GM18907 (cell line): ENCODE measurements around the gene ASPSCR1.
"Not testable (repeated sequence)": the region's sequence is repeated elsewhere in the genome, so short reads cannot be mapped to it uniquely, and the experiment has no call there.

Source experiments
- ATAC-seq: cut with Tn5 transposase; IDR thresholded peaks from one replicate; pipeline ENCODE4 v1.9.1; 2021; ENCODE audit warnings: mild to moderate bottlenecking, moderate library complexity; ENCODE audit not compliant: unreplicated experiment

Gene ASPSCR1

DNA sequence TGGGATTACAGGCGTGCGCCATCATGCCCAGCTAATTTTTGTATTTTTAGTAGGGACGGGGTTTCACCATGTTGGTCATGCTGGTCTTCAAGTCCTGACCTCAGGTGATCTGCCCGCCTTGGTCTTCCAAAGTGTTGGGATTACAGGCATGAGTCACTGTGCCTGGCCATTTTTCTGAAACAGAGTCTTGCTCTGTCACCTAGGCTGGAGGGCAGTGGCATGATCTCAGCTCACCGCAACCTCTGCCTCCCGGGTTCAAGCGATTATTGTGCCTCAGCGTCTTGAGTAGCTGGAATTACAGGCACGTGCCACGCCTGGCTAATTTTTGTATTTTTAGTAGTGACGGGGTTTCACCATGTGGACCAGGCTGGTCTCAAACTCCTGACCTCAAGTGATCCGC, 4.1 kb downstream of the ASPSCR1 start:
- not testable (repeated sequence) for ATAC-seq

DNA sequence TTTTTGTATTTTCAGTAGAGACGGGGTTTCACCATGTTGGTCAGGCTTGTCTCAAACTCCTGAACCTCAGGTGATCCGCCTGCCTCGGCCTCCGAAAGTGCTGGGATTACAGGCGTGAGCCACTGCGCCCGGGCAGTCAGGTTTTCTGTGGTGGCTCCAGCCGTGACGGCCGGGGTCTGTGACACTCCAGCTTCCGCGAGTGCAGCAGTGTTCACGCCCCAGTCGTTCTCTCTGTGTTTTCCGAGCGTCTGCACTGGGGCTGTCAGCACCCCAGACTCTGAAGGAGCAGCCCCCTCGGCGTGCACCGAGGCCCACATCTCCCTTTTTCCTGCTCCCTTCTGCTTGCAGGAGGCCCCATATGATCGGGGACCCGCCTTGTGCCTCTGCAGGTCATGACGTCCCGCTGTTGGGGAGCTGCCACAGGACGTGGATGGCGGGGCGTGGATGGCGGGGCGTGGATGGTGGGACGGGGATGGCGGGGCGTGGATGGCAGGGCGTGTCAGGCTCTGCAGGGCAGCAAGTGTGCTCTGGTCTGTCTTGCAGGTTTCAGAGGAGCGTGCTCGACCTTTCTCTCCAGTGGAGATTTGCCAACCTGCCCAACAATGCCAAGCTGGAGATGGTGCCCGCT, 5.7 kb downstream of the ASPSCR1 start:
- no peak for ATAC-seq

DNA sequence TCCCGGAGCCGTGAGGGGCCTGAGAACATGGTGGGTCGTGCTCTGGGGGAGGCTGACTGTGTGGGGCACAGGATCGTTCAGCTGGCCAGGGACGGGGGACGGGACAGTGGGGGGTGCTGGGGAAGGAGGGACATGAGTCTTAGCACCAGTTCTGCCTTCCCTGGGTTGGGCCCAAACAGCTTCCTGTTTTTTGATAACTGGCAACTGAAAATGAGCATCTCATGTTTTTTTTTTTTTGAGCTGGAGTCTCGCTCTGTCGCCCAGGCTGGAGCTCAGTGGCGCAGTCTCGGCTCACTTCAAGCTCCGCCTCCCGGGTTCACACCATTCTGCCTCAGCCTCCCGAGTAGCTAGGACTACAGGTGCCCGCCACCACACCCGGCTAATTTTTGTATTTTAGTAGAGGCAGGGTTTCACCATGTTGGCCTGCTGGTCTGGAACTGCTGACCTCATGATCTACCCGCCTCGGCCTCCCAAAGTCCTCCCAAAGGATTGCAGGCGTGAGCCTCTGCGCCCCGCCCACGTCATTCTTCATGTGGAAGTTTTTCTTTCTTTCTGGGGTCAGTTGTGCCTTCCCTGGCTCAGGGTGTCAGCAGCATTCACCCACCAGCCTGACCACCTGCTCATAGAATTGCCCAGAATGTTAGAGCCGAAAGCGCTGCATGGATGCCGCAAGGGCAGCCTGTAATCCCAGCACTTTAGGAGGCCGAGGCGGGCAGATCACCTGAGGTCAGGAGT, 6.4 kb downstream of the ASPSCR1 start:
- no peak for ATAC-seq

DNA sequence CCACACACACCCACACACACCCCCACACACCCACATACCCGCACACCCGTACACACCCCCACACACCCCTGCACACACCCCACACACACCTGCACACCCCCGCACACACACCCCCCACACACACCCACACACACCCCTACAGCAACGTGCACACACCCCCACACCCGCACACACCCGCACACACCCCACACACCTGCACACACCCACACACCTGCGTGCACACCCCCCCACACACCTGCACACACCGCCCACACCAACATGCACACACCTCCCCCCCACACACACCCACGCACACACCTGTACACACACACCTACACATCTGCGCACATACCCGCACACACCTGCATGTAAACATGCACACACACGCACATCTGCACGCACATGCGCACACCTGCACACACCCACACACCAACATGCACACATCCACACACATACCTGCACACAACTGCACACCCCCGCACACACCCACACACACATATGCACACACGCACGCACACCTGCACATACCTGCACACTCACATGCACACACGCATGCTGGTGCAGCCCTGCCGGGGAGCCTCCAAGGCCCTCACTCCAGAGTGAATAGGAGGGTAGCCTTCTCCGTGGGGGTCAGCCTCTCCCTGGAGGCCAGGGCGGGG, 7.5 kb downstream of the ASPSCR1 start:
- no peak for ATAC-seq

DNA sequence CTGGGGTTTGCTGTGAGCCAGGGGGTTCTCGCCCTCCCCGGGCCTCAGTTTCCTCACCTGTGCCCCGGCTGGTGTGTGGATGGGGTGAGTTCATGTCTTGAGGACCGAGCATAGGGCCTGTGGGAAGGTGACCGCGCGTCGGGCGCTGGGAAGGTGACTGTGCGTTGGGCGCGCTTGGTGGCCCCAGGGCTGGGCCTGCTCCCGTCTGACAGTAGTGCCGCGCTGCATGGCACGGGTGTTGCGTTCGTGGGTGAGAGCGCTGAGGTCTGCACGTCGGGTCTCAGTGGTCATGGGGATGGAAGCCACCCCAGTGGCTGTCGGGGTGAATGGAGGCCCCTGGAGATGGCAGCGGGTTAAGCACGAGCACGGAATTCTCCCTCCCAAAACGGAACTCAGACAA, 9.2 kb downstream of the ASPSCR1 start:
- no peak for ATAC-seq

DNA sequence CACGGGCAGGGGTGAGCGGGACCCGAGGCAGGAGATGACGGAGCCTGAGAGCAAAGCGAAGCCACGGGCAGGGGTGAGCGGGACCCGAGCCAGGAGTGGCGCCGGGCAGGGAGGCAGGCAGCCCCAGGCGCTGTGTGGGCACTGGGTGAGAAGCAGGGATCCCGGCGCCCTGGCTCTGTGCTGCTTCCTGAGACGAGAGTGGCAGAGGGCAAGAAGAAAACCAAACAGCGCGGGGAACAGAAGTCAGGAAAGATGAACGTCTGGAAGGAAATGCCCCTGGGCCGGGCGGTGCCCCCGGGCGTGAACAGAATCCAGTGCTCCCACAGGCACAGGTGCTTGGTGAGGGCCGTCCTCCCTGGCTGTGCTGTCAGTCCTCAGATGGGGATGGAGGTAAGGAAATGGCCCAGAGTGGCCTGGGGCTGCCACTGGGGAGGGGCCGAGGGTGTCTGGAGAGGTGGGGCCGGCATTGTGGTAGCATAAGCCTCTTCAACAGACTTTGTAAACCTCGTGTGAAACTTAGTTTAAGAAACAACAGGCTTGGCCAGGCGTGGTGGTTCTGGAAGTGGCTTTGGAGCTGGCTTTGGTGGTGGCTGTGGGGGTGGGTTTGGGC, 9.8 kb downstream of the ASPSCR1 start:
- no peak for ATAC-seq

DNA sequence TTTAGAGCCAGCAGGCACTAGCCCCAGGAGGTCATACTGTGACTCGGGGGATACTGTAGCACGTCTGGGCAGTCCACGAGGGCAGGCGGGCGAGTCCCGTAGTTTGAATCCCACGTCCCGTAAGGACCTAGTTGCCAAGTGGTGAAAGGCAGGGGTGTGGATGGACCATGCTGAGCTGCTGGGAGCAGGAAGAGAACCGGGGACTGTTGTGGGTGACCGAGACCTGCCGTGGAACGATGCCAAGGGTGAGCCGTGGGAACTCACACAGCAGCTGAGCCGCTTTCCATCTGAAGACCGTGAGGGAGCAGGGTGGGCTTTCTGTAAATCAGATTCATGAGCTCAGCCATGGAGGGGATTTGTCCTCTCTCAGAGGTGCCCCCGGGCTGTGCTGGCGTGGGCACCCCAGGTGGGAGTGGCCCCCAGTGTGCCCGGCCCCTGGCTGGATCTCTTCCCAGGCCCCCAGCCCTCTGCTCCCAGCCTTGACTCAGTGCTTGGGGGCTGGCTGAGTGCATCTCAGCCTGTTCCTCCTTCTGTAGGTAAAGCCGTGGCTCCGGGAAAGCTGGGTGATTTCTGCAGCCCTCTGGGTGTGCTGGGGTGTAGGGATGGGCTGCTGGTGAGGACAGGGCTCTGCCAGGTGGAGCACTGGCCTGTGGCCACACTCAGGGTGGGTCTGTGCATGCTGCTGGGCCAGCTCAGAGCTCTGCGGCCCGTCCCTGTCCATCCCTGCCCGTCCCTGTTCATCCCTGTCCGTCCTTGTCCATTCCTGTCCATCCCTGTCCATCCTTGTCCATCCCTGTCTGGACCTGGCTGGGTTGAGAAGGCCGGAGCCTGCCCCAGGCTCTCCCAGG, 13.6 kb downstream of the ASPSCR1 start:
- no peak for ATAC-seq

DNA sequence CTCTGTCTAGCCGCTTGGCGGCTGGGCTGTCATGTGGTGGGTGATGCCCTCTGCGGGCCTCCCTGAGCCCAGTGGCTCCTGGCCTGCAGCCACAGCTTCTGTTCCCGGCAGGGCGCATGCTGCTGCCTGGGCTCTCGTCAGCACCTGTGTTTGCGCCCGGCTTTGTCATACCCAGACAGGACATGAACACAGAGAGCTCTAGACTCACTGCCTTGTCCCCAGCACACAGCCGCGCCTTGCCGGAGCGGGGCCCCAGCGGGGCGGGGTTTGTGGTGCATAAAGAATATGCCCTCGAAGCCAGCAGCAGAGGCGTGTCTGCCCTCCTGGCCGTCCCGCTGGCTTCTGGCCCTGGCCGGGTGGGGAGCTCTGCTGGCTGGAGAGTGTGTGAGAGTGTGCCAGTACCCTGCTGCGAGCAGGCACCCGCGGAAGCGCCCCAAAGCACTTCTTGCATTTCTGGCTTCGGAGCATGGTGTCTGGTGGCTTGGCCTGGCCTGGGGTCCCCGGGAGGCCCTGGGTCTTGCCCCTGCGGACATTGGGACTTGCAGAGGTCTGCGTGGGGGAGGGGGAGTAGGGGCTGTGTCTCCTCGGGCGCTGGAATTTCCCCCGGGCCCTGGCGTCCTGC, 14.4 kb downstream of the ASPSCR1 start:
- no peak for ATAC-seq

DNA sequence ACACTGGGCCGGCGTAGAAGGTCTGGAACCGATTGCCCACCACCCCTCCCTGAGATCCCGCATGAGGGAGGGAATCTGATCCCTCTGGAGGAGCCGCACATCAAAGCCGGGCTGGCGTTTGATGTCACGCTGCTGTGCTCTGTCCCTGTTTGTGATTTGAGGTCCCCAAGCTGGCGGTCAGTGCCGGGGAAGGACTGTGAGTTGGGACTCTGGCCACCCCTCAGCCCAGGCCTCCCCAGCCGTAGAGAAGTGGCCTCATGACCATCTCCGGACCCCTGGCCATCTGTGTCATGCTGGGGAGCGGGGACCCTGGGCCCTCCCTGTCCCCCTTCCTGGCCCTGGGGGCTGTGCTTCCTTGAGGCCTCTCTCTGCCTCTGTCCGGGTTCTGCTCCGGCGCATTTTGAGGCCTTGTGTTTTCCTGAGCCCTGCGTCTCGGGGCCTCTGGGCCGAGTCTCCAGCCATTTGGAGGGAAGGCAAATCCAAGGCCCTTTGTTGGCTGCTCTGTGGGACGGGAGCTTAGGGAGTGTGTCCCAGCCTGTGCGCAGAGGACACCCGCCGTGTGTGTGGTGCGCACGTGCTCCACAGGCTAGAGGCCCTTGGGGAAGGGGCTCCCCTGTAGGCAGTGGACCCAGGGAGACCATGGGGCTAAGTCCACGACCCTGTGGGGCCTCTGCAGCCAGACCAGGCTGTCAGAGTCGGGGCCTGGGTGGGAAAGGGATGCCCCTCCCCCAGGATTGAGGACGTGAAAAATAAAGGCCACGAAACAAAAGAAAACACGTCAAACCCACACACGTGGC, 15.1 kb downstream of the ASPSCR1 start:
- ATAC-seq = no peak

DNA sequence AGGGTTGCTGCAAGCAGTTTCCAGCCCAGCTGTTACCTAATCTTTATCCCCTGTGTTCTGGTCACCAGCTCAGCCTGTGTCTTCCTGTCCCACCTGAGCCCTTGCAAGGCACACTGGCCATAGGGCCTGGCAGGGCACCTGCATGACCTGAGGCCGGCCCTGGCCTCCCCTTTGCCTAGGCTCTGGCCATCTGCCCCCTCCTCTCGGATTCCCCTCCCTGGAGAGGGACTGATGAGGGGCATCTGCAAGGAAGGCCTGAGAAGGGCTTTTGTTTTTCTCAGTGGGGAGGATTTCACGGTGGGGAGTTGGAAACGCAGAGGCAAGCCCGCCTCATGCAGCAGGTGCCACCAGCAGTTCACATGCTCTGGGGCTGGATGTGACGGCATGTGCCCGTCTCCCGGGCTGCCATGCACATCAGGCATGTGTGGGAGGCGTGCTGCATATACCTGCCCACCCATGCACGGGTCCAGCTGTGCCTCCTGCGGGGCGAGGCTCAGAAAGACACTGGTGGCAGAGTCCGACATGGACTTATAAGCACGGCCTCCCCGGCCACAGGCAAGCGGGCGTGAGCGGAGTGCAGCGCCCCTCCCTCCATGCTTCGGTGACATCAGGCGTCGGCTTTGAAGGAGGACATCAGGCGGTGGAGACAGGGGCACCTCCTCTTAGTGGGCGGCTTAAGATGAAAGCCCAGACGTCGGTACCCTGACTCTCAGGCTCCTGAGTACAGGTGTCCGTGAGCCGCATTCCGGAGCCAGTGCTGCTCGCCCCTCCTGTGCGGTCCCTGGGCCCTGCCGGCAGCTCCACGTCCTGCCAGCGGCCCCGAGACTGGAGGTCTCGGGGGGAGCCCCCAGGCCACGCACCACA, 16.5 kb downstream of the ASPSCR1 start:
- no peak for ATAC-seq

DNA sequence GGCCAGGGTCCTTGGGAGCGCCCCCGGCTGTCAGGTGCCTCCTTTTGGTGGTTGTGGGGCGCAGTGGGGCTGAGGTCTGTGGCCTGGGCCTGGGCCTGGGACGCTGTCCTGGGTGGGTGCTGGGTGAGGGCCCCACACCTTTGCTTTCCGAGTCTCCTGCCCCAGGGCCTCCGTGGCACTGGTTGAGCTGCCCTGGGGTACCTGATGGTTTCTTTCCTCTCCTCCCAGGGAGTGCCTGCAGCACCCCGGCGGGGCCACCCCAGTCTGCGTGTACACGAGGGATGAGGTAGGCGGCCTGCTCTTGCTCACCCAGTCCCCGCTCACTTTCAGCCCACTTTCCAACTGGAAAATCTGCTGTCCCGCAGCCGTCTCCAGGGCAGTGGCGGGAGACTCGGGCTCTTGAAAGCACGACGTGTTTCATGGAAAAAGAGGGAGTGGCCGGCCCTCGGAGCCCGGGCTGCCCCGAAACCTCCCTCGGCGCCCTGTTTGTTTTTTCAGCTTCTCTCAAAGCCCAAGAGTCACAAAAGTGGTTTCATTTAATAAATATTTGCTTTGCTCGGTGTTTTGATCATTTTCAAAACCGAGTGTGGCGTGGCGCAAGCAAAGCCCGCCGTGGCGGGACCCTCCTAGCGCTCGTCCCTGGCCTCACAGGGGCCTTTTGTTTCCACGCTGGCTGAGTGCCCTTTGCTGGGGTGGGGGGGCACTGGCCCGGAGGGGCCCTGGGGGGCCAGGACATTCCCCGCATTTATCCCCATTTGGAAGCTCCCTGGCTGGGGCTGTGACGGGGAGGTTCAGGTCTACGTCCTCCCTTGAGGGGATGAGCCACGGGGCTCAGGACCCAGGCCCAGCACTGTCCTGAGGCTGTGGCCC, 17.4 kb downstream of the ASPSCR1 start:
- no peak for ATAC-seq

DNA sequence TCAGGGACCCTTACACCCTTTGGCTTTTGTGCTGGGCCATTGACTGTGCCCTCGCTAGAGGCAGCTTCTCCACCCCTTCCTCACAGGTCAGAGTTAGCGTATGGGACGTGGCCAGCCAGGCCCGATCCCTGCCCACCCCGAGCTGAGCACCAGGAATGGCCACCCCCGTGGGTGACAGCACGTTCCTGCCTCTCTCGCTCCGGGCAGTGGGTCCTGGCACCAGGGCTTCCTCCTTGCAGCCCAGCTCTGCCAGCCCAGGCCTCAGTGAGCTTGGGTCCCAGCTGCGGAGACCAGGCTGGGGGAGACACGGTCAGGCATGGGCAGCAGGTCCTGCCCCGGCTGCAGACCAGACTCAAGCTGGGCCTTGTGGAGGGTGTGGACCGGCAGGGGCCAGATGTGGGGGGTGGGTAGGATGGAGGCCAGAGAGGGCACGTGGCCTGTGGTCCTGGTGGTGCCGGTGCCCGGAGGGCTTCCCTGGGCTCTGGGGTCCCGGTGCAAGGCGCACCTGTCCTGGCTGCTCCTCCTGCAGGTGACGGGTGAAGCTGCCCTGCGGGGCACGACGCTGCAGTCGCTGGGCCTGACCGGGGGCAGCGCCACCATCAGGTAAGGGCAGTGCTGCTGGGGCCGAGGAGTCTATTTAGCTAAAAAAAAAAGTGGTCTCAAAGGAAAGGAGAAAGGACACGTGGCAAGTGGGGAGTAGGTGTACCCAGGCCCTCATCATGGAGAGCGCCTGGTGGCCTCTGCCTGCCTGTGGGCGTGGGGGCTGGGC, 18.2 kb downstream of the ASPSCR1 start:
- ATAC-seq = no peak

DNA sequence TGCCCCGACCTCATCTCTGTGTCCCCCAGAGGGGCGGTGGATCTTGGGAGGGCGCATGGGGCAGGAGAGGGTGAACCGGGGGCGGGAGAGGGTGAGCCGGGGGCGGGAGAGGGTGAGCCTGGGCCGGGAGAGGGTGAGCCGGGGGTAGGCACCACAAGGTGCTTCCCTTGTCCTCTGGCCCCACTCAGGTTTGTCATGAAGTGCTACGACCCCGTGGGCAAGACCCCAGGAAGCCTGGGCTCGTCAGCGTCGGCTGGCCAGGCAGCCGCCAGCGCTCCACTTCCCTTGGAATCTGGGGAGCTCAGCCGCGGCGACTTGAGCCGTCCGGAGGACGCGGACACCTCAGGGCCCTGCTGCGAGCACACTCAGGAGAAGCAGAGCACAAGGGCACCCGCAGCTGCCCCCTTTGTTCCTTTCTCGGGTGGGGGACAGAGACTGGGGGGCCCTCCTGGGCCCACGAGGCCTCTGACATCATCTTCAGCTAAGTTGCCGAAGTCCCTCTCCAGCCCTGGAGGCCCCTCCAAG, 18.9 kb downstream of the ASPSCR1 start:
- ATAC-seq = no peak

DNA sequence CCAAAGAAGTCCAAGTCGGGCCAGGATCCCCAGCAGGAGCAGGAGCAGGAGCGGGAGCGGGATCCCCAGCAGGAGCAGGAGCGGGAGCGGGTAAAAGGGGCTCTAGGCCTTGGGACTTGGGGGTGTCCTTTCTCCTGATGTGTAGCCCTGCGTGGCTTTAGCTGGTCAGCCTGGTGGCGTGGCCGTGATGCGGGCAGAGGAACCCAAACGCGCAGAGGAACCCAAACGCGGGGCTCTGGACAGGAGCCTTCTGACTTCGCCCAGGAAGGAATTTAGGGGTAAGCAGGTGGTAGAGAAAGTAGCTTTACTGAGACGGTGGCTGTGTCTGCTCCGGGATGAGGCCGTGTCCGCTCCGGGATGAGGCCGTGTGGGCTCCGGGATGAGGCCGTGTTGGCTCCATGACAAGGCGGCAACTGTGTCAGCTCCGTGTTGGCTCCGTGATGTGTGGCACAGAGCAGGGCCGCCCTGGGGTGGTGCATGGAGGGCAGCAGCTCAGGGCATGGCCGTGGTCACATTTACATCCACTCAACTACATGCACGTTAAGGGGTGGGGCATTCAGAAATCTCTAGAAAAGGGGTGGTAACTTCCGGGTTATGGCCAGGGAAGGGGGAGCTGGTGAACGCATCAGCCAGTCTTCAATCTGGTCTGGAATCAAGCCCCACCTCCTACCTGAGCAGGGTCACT, 19.5 kb downstream of the ASPSCR1 start:
- ATAC-seq = no peak

DNA sequence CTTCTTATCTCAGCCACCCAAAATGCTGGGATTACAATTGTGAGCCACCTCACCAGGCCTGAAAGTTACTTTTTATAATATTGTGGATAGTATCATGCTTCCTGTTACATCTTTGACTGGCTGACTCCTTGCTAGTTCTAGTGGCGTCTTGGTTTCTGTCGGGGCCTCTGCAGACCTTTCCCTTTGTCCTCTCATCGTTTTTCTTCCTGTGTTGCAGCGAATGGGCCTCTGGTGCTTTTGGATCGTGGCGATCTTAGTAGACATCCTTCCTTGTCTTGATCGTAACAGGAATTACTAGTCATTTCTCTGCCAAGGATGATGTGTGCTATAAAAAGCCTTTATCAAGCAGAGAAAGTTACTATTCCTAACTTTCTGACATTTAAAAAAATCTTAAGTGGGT, 20.8 kb downstream of the ASPSCR1 start:
- no peak for ATAC-seq
